Forelimb muscle (tissue), 1 donor: Measurements from ENCODE around the gene KRT10. TPM values are rescaled to one million over a fixed set of nuclear protein-coding genes. Genes with fewer than 3 reads are reported as not detected.

Experiments used
- polyA plus RNA-seq: library from polyadenylated mRNA; unstranded; fragments of 120-200 nt; gene quantifications from one replicate; pipeline ENCODE4 v1.2.1, GENCODE V29; 2013; ENCODE audit not compliant: insufficient read length

Gene KRT10
- polyA plus RNA-seq, 1 donor = 35.8 TPM

Other genes with a start within 250 kb of the KRT10 start
- 115 TPM for gene SMARCE1, start 174.8 kb downstream of the KRT10 start, polyA plus RNA-seq
- 0.13 TPM for gene KRT222, start 157.4 kb downstream of the KRT10 start, polyA plus RNA-seq
- not detected for gene KRT24, start 118.9 kb downstream of the KRT10 start, polyA plus RNA-seq
- gene KRT25, start 67.3 kb downstream of the KRT10 start, polyA plus RNA-seq = not detected
- not detected for gene KRT26, start 50.4 kb downstream of the KRT10 start, polyA plus RNA-seq
- not detected for gene KRT27, start 40.1 kb downstream of the KRT10 start, polyA plus RNA-seq
- not detected for gene KRT28, start 22.7 kb downstream of the KRT10 start, polyA plus RNA-seq
- gene KRT12, start 44.6 kb upstream of the KRT10 start, polyA plus RNA-seq = 0.08 TPM
- not detected for gene KRT20, start 62.6 kb upstream of the KRT10 start, polyA plus RNA-seq
- gene KRT23, start 115.0 kb upstream of the KRT10 start, polyA plus RNA-seq = 0.19 TPM
- gene KRT39, start 144.3 kb upstream of the KRT10 start, polyA plus RNA-seq = 7.2 TPM
- 10.9 TPM for gene KRT40, start 161.7 kb upstream of the KRT10 start, polyA plus RNA-seq
- gene KRTAP3-3, start 171.6 kb upstream of the KRT10 start, polyA plus RNA-seq = not detected
- 0.52 TPM for gene KRTAP3-2, start 177.3 kb upstream of the KRT10 start, polyA plus RNA-seq
- not detected for gene KRTAP3-1, start 186.5 kb upstream of the KRT10 start, polyA plus RNA-seq
- gene KRTAP1-5, start 204.6 kb upstream of the KRT10 start, polyA plus RNA-seq = not detected
- gene KRTAP1-4, start 207.6 kb upstream of the KRT10 start, polyA plus RNA-seq = not detected
- gene KRTAP1-3, start 212.3 kb upstream of the KRT10 start, polyA plus RNA-seq = not detected
- not detected for gene KRTAP1-1, start 218.8 kb upstream of the KRT10 start, polyA plus RNA-seq
- not detected for gene KRTAP2-1, start 224.7 kb upstream of the KRT10 start, polyA plus RNA-seq
- not detected for gene KRTAP2-2, start 232.6 kb upstream of the KRT10 start, polyA plus RNA-seq
- gene KRTAP2-3, start 237.5 kb upstream of the KRT10 start, polyA plus RNA-seq = not detected
- gene KRTAP2-4, start 243.3 kb upstream of the KRT10 start, polyA plus RNA-seq = not detected